Neural progenitor cell (in vitro differentiated cells): ENCODE measurements around the gene TEX51. TPM values are rescaled to one million over a fixed set of nuclear protein-coding genes. Genes with fewer than 3 reads are reported as not detected.

Source experiments
- DNase-seq: peaks from one replicate; pipeline ENCODE4 v3.0.0-alpha.2; 2016; ENCODE audit warnings: low spot score
- H2AFZ ChIP-seq: fragments of 200-600 bp; sonication (generic); replicated peaks from 2 replicates; pipeline ENCODE4 v1.6.1; 2016; ENCODE audit warnings: antibody characterized with exemption
- H3F3A ChIP-seq: fragments of 200-600 bp; sonication (generic); 2 replicates; pipeline ENCODE4 v1.6.1; 2016; ENCODE audit warnings: antibody characterized with exemption, low read depth
- H3K27ac ChIP-seq: fragments of 200-600 bp; sonication (generic); 2 replicates; pipeline ENCODE4 v1.5.1; 2016; ENCODE audit warnings: mild to moderate bottlenecking
- H3K27me3 ChIP-seq: fragments of 200-600 bp; sonication (generic); 2 replicates; pipeline ENCODE4 v1.6.1; 2016; ENCODE audit warnings: mild to moderate bottlenecking, moderate library complexity
- H3K36me3 ChIP-seq: fragments of 200-600 bp; sonication (generic); 2 replicates; pipeline ENCODE4 v1.5.1; 2016
- H3K4me1 ChIP-seq: fragments of 200-600 bp; sonication (generic); 2 replicates; pipeline ENCODE4 v1.6.1; 2016; ENCODE audit warnings: mixed run types
- H3K4me2 ChIP-seq: fragments of 200-600 bp; sonication (generic); 2 replicates; pipeline ENCODE4 v1.6.1; 2016
- H3K4me3 ChIP-seq: fragments of 200-600 bp; sonication (generic); 2 replicates; pipeline ENCODE4 v1.5.1; 2016
- H3K79me2 ChIP-seq: fragments of 200-600 bp; sonication (generic); 2 replicates; pipeline ENCODE4 v1.6.1; 2016; ENCODE audit warnings: low read depth
- H3K9ac ChIP-seq: fragments of 200-600 bp; sonication (generic); 2 replicates; pipeline ENCODE4 v1.6.1; 2016
- H3K9me3 ChIP-seq: fragments of 200-600 bp; sonication (generic); 2 replicates; pipeline ENCODE4 v1.5.1; 2016; ENCODE audit warnings: low read depth
- H4K20me1 ChIP-seq: fragments of 200-600 bp; sonication (generic); 2 replicates; pipeline ENCODE4 v1.6.1; 2016; ENCODE audit warnings: low read depth
- H3K27ac Mint-ChIP-seq: 3 replicates; pipeline ENCODE4 v1.8.0; 2021; ENCODE audit warnings: mixed read lengths
- H3K27me3 Mint-ChIP-seq: 2 replicates; pipeline ENCODE4 v1.8.0; 2022; ENCODE audit warnings: low read depth, mild to moderate bottlenecking, inconsistent platforms, moderate library complexity, mixed read lengths; ENCODE audit not compliant: insufficient read depth
- H3K36me3 Mint-ChIP-seq: 3 replicates; pipeline ENCODE4 v1.8.0; 2021; ENCODE audit warnings: mixed read lengths
- H3K4me1 Mint-ChIP-seq: 3 replicates; pipeline ENCODE4 v1.8.0; 2021; ENCODE audit warnings: mixed read lengths
- H3K4me3 Mint-ChIP-seq: 3 replicates; pipeline ENCODE4 v1.8.0; 2021; ENCODE audit warnings: mild to moderate bottlenecking, moderate library complexity, mixed read lengths
- H3K9me3 Mint-ChIP-seq: 3 replicates; pipeline ENCODE4 v1.8.0; 2020; ENCODE audit warnings: mixed read lengths
- CTCF ChIP-seq: fragments of 200-600 bp; sonication (generic); IDR thresholded peaks from 2 replicates; pipeline ENCODE4 v1.5.1; 2017; ENCODE audit warnings: antibody characterized with exemption, mild to moderate bottlenecking
- EZH2 ChIP-seq: fragments of 200-600 bp; sonication (generic); IDR thresholded peaks from 2 replicates; pipeline ENCODE4 v1.6.1; 2017; ENCODE audit warnings: antibody characterized with exemption, mild to moderate bottlenecking, moderate library complexity
- EZH2phosphoT487 ChIP-seq: fragments of 200-600 bp; sonication (generic); IDR thresholded peaks from 2 replicates; pipeline ENCODE4 v1.6.1; 2017; ENCODE audit warnings: antibody characterized with exemption
- total RNA-seq: library from RNA; depleted of rRNA; stranded (reverse); fragments of >200 nt; gene quantifications from 2 replicates; pipeline ENCODE4 v1.2.3, GENCODE V29; 2015; ENCODE audit warnings: low replicate concordance

TEX51 gene
- total RNA-seq, 1 donor from 2014 or later: not detected

- H3K27me3 Mint-ChIP-seq: peaks cover 4% of the 10 kb centered on the region
- no peak overlapping the region for H3K4me3 Mint-ChIP-seq
- Histone ChIP-seq H2AFZ (no peak overlapping the region), H3K27me3 (no peaks in the 10 kb centered on the region), H4K20me1 (no peaks in the 10 kb centered on the region), H3K4me1 (no peaks in the 10 kb centered on the region), H3K79me2 (no peaks in the 10 kb centered on the region), H3K4me3 (no peak overlapping the region), H3K9me3 (no peaks in the 10 kb centered on the region), H3K9ac (no peak overlapping the region), H3K36me3 (no peaks in the 10 kb centered on the region), H3K4me2 (no peak overlapping the region), H3K27ac (no peak overlapping the region), H3F3A (no peaks in the 10 kb centered on the region)
- H3K36me3 Mint-ChIP-seq: no peaks in the 10 kb centered on the region
- H3K9me3 Mint-ChIP-seq: peaks cover 2% of the 10 kb centered on the region
- H3K4me1 Mint-ChIP-seq: no peaks in the 10 kb centered on the region
- H3K27ac Mint-ChIP-seq: no peak overlapping the region
- no peak for DNase-seq
- no peak for TF ChIP-seq EZH2
These were observed 35.2 kb upstream of the TEX51 start for GRCh38 chr2:126863336-126864015.

DNA sequence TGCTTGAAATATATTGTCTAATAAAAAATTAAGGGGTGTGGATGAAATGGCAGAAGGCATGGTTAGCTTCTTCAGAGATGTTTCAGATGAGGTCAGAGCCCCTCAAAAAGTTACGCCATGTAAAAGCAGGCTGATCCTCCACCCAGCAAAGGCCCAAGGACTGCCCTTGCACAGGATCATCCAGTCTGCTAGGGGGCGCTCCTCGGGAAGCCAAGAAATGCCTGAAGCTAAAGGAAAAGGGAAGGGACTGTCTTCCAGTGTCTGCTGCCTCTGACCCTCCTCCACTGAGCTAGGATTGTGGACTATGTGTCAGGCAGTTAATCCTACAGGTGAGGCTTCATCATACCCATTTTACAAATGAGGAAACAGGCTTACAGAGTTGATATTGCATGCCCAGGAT lies 33.8 kb upstream of the TEX51 start:
- Histone ChIP-seq H3K79me2 (no peaks in the 10 kb centered on the region), H3K27me3 (no peaks in the 10 kb centered on the region), H3F3A (no peaks in the 10 kb centered on the region), H3K4me3 (no peak overlapping the region), H3K4me2 (no peak overlapping the region), H3K9me3 (no peaks in the 10 kb centered on the region), H3K9ac (no peak overlapping the region), H3K4me1 (no peaks in the 10 kb centered on the region), H4K20me1 (no peaks in the 10 kb centered on the region), H3K27ac (no peak overlapping the region), H2AFZ (no peak overlapping the region), H3K36me3 (no peaks in the 10 kb centered on the region)
- Mint-ChIP-seq H3K4me1 (no peaks in the 10 kb centered on the region), H3K9me3 (peaks cover 2% of the 10 kb centered on the region), H3K4me3 (no peak overlapping the region), H3K27me3 (peaks cover 4% of the 10 kb centered on the region), H3K36me3 (no peaks in the 10 kb centered on the region), H3K27ac (no peak overlapping the region)
- no peak for DNase-seq
- TF ChIP-seq CTCF (peak; percentile 18), EZH2phosphoT487 (no peak), EZH2 (no peak)

DNA sequence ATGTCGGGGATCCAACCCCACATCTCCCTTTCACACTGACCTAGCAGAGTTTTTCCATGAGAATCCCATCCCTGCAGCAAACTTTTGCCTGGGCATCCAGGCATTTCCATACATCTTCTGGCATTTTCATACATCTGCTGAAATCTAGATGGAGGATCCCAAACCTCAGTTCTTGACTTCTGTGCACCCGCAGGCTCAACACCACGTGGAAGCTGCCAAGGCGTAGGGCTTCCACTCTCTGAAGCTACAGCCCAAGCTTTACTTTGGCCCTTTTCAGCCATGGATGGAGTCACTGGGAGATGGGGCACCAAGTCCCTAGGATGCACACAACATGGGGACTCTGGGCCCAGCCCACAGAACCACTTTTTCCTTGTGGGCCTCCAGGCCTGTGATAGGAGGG lies 32.2 kb upstream of the TEX51 start:
- Mint-ChIP-seq H3K4me1 (no peaks in the 10 kb centered on the region), H3K27me3 (peaks cover 4% of the 10 kb centered on the region), H3K27ac (no peak overlapping the region), H3K9me3 (peaks cover 2% of the 10 kb centered on the region), H3K4me3 (no peak overlapping the region), H3K36me3 (no peaks in the 10 kb centered on the region)
- Histone ChIP-seq H4K20me1 (no peaks in the 10 kb centered on the region), H3K36me3 (no peaks in the 10 kb centered on the region), H3K9ac (no peak overlapping the region), H3K4me1 (no peaks in the 10 kb centered on the region), H3K79me2 (no peaks in the 10 kb centered on the region), H3K27me3 (no peaks in the 10 kb centered on the region), H3F3A (no peaks in the 10 kb centered on the region), H3K27ac (no peak overlapping the region), H3K9me3 (no peaks in the 10 kb centered on the region), H3K4me2 (no peak overlapping the region), H2AFZ (no peak overlapping the region), H3K4me3 (no peak overlapping the region)
- no peak for DNase-seq
- TF ChIP-seq EZH2phosphoT487 (no peak), CTCF (no peak), EZH2 (no peak)

- no peak for DNase-seq
These were observed 23.7 kb upstream of the TEX51 start for GRCh38 chr2:126874961-126875360.

More at GRCh38 chr2:126874961-126875360, 23.7 kb upstream of the TEX51 start:
- Histone ChIP-seq H3K4me1 (no peaks in the 10 kb centered on the region), H2AFZ (no peak overlapping the region), H4K20me1 (no peaks in the 10 kb centered on the region), H3K79me2 (no peaks in the 10 kb centered on the region), H3K9me3 (no peaks in the 10 kb centered on the region), H3K27ac (no peak overlapping the region), H3F3A (no peaks in the 10 kb centered on the region), H3K4me3 (no peak overlapping the region), H3K27me3 (no peaks in the 10 kb centered on the region), H3K9ac (no peak overlapping the region), H3K4me2 (no peak overlapping the region), H3K36me3 (no peaks in the 10 kb centered on the region)
- H3K36me3 Mint-ChIP-seq: no peaks in the 10 kb centered on the region
- H3K27me3 Mint-ChIP-seq: no peaks in the 10 kb centered on the region
- H3K27ac Mint-ChIP-seq: no peak overlapping the region
- no peak overlapping the region for H3K4me3 Mint-ChIP-seq
- H3K9me3 Mint-ChIP-seq: peaks cover 2% of the 10 kb centered on the region
- TF ChIP-seq EZH2 (no peak), EZH2phosphoT487 (no peak), CTCF (no peak)
- no peaks in the 10 kb centered on the region for H3K4me1 Mint-ChIP-seq
